HepG2 (cell line): ENCODE results near the gene RPTOR. TPM values are rescaled to one million over a fixed set of nuclear protein-coding genes. Genes with fewer than 3 reads are reported as not detected.

Source experiments
- CBX2 ChIP-seq, 2 experiments: fragments of 200-600 bp in 1 of 2; sonication (generic); formaldehyde crosslinking in 1 of 2; IDR thresholded peaks; 2 replicates each; pipeline versions ENCODE4 v1.7.0 to v1.8.1; 2018 to 2022; ENCODE audit warnings: low read depth in 2 of 2, low read length in 1 of 2, mild to moderate bottlenecking in 1 of 2, missing genetic modification reagents in 1 of 2
- CBX5 ChIP-seq: sonication (generic); formaldehyde crosslinking; IDR thresholded peaks from 2 replicates; pipeline ENCODE4 v1.4.0; 2020; ENCODE audit warnings: missing genetic modification reagents, borderline replicate concordance
- CHCHD3 ChIP-seq: sonication (generic); formaldehyde crosslinking; IDR thresholded peaks from 2 replicates; pipeline ENCODE4 v1.8.0; 2022; ENCODE audit warnings: mild to moderate bottlenecking, missing genetic modification reagents, moderate library complexity
- FIP1L1 ChIP-seq: fragments of 200-400 bp; formaldehyde crosslinking; IDR thresholded peaks from 2 replicates; pipeline ENCODE4 v1.6.1; 2018; ENCODE audit warnings: low read depth, mild to moderate bottlenecking, low read length, moderate library complexity, borderline replicate concordance; ENCODE audit not compliant: insufficient read depth
- GATA4 ChIP-seq: sonication (generic); IDR thresholded peaks from 2 replicates; pipeline ENCODE4 v1.6.1; 2016; ENCODE audit warnings: antibody characterized with exemption, low read depth, borderline replicate concordance
- HNF4A ChIP-seq: sonication (generic); formaldehyde crosslinking; IDR thresholded peaks from 2 replicates; pipeline ENCODE4 v1.4.0; 2020; ENCODE audit warnings: missing genetic modification reagents
- HOXA3 ChIP-seq: sonication (generic); formaldehyde crosslinking; IDR thresholded peaks from 2 replicates; pipeline ENCODE4 v1.5.0; 2020; ENCODE audit warnings: missing genetic modification reagents
- KDM5A ChIP-seq: fragments of 200-600 bp; sonication (generic); IDR thresholded peaks from 2 replicates; pipeline ENCODE4 v1.7.0; 2018; ENCODE audit warnings: antibody characterized with exemption, mild to moderate bottlenecking, low read length, borderline replicate concordance
- MEF2D ChIP-seq: sonication (generic); formaldehyde crosslinking; IDR thresholded peaks from 2 replicates; pipeline ENCODE4 v1.5.1; 2020; ENCODE audit warnings: mild to moderate bottlenecking, missing genetic modification reagents
- NCOA2 ChIP-seq: sonication (generic); formaldehyde crosslinking; IDR thresholded peaks from 2 replicates; pipeline ENCODE4 v1.8.0; 2022; ENCODE audit warnings: inconsistent platforms
- NFE2L2 ChIP-seq: fragments of 150-350 bp; IDR thresholded peaks from 2 replicates; pipeline ENCODE4 v1.6.1; 2014; ENCODE audit warnings: low read length
- PHF8 ChIP-seq: sonication (generic); formaldehyde crosslinking; IDR thresholded peaks from 2 replicates; pipeline ENCODE4 v1.5.0; 2020; ENCODE audit warnings: missing genetic modification reagents
- RNF2 ChIP-seq: fragments of 450-650 bp; conservative IDR thresholded peaks from 2 replicates; pipeline ENCODE4 v1.6.1; 2016; ENCODE audit warnings: low read depth
- SKI ChIP-seq: fragments of 450-650 bp; IDR thresholded peaks from one replicate; pipeline ENCODE4 v1.6.1; 2018; ENCODE audit warnings: mild to moderate bottlenecking; ENCODE audit not compliant: partially characterized antibody
- TFE3 ChIP-seq: IDR thresholded peaks from 2 replicates; pipeline ENCODE4 v1.6.1; 2016
- UBTF ChIP-seq: sonication (generic); formaldehyde crosslinking; IDR thresholded peaks from 2 replicates; pipeline ENCODE4 v1.4.0; 2020; ENCODE audit warnings: mild to moderate bottlenecking, missing genetic modification reagents
- ZNF224 ChIP-seq: sonication (generic); formaldehyde crosslinking; IDR thresholded peaks from 2 replicates; pipeline ENCODE4 v1.5.0; 2020; ENCODE audit warnings: mild to moderate bottlenecking, missing genetic modification reagents
- ZNF263 ChIP-seq: sonication (generic); formaldehyde crosslinking; IDR thresholded peaks from 2 replicates; pipeline ENCODE4 v1.4.0; 2020; ENCODE audit warnings: missing genetic modification reagents
- ZNF264 ChIP-seq: sonication (generic); formaldehyde crosslinking; IDR thresholded peaks from 2 replicates; pipeline ENCODE4 v1.4.0; 2020; ENCODE audit warnings: missing genetic modification reagents
- ZNF30 ChIP-seq: sonication (generic); formaldehyde crosslinking; IDR thresholded peaks from 2 replicates; pipeline ENCODE4 v1.5.0; 2020; ENCODE audit warnings: mild to moderate bottlenecking, missing genetic modification reagents
- ZNF530 ChIP-seq: sonication (generic); formaldehyde crosslinking; IDR thresholded peaks from 2 replicates; pipeline ENCODE4 v1.5.0; 2020; ENCODE audit warnings: low read depth, mild to moderate bottlenecking, missing genetic modification reagents
- ZNF839 ChIP-seq: sonication (generic); formaldehyde crosslinking; IDR thresholded peaks from 2 replicates; pipeline ENCODE4 v1.4.0; 2020; ENCODE audit warnings: missing genetic modification reagents, mild to moderate bottlenecking, borderline replicate concordance
- ZNF883 ChIP-seq: sonication (generic); formaldehyde crosslinking; IDR thresholded peaks from 2 replicates; pipeline ENCODE4 v1.5.1; 2020; ENCODE audit warnings: mild to moderate bottlenecking, missing genetic modification reagents; ENCODE audit errors: not compliant biosample characterization
- ZNF891 ChIP-seq: sonication (generic); formaldehyde crosslinking; IDR thresholded peaks from 2 replicates; pipeline ENCODE4 v1.5.0; 2020; ENCODE audit warnings: mild to moderate bottlenecking, missing genetic modification reagents
- polyA plus RNA-seq, 8 experiments: library from polyadenylated mRNA; depleted of rRNA in 3 of 8; stranded (reverse) in 7 of 8; unstranded in 1 of 8; fragments of >200 nt; fragmentation: Illumina TruSeq in 4 of 8; extraction: Trizol in 4 of 8; gene quantifications; 2 replicates each; pipeline versions ENCODE4 v1.2.1 to v1.2.3, GENCODE V29; 2011 to 2016; ENCODE audit warnings: low read depth in 4 of 8, missing spikeins in 1 of 8, mixed read lengths in 1 of 8; ENCODE audit not compliant: insufficient read depth in 1 of 8
- total RNA-seq, 5 experiments: library from RNA; depleted of rRNA; stranded (reverse); fragments of >200 nt; fragmentation: Illumina TruSeq; extraction: Trizol; gene quantifications; 2 replicates each; pipeline ENCODE4 v1.2.3, GENCODE V29; 2016; ENCODE audit warnings: low read depth in 1 of 5
- TF ChIP-seq, protein P1 (sequence below): IDR thresholded peaks from 2 replicates; pipeline ENCODE4 v1.6.1; 2016; ENCODE audit warnings: missing compliant biosample characterization, missing genetic modification reagents, borderline replicate concordance
- TF ChIP-seq, protein P2 (sequence below): sonication (generic); IDR thresholded peaks from 2 replicates; pipeline ENCODE4 v1.6.1; 2016; ENCODE audit warnings: low read depth, borderline replicate concordance

Gene RPTOR
- total and polyA plus RNA-seq, 2 of the 13 experiments (the other 11 are each of a cell fraction or from before 2014, with no cell fraction given): 6.6 to 25.3 TPM

GRCh38 chr17:80987941-80988461, 443.4 kb downstream of the RPTOR start (continued):
- TF ChIP-seq ZNF224 (CRISPR knock-in tag): peak; percentile 78; the same call in 1 of the 2 replicates
- 0 out of 2 replicates have a peak, but pooled peaks have one; percentile 16 for TF ChIP-seq PHF8 (CRISPR knock-in tag)
- no peak for TF ChIP-seq HNF4A (CRISPR knock-in tag)
- TF ChIP-seq CHCHD3: no peak
- TF ChIP-seq ZNF891: peak; percentile 67; the same call in 1 of the 2 replicates
- TF ChIP-seq CBX5: 0 out of 2 replicates have a peak, but pooled peaks have one; percentile 21
- peak; percentile 45; the same call in 1 of the 2 replicates for TF ChIP-seq KDM5A
- no peak for TF ChIP-seq NCOA2 (CRISPR knock-in tag)
- peak; percentile 37; the same call in 1 of the 2 replicates for TF ChIP-seq TFE3 (CRISPR knock-in tag)
- TF ChIP-seq GATA4: no peak
- no peak for TF ChIP-seq NFE2L2
- no peak for TF ChIP-seq MEF2D (CRISPR knock-in tag)
- 0 out of 2 replicates have a peak, but pooled peaks have one; percentile 22 for TF ChIP-seq HOXA3 (CRISPR knock-in tag)
- no peak for TF ChIP-seq ZNF530 (CRISPR knock-in tag)
- TF ChIP-seq FIP1L1: no peak
- TF ChIP-seq ZNF883: peak; percentile 43
- no peak for TF ChIP-seq UBTF (CRISPR knock-in tag)
- peak; percentile 30; the same call in 1 of the 2 replicates for TF ChIP-seq ZNF839 (CRISPR knock-in tag)
- TF ChIP-seq SKI: no peak
- TF ChIP-seq ZNF263 (CRISPR knock-in tag): peak; percentile 36; the same call in 1 of the 2 replicates
- no peak for TF ChIP-seq CBX2 (IDR thresholded peaks at IDR 0.05; ENCODE audit: low read depth, low read length)
- TF ChIP-seq CBX2 (CRISPR knock-in tag; IDR thresholded peaks at IDR 0.05; ENCODE audit: low read depth): no peak
- 0 out of 2 replicates have a peak, but pooled peaks have one; percentile 34 for TF ChIP-seq RNF2
- TF ChIP-seq ZNF30 (CRISPR knock-in tag): no peak
- TF ChIP-seq, protein P1, sequence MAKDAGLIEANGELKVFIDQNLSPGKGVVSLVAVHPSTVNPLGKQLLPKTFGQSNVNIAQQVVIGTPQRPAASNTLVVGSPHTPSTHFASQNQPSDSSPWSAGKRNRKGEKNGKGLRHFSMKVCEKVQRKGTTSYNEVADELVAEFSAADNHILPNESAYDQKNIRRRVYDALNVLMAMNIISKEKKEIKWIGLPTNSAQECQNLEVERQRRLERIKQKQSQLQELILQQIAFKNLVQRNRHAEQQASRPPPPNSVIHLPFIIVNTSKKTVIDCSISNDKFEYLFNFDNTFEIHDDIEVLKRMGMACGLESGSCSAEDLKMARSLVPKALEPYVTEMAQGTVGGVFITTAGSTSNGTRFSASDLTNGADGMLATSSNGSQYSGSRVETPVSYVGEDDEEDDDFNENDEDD (CRISPR knock-in tag): no peak
- TF ChIP-seq ZNF264 (CRISPR knock-in tag): no peak
- TF ChIP-seq, protein P2, sequence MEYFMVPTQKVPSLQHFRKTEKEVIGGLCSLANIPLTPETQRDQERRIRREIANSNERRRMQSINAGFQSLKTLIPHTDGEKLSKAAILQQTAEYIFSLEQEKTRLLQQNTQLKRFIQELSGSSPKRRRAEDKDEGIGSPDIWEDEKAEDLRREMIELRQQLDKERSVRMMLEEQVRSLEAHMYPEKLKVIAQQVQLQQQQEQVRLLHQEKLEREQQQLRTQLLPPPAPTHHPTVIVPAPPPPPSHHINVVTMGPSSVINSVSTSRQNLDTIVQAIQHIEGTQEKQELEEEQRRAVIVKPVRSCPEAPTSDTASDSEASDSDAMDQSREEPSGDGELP: peak; percentile 75; the same call in 1 of the 2 replicates
